Stomach (tissue), 4 donors: ENCODE data around the gene E2F6.

ENCODE experiments used
- POLR2A ChIP-seq, 4 donors: fragments of 450-650 bp; IDR thresholded peaks; one replicate each; pipeline ENCODE4 v1.6.1; 2016; ENCODE audit warnings: antibody characterized with exemption in 4 of 4, control low read depth in 2 of 4, mild to moderate bottlenecking in 1 of 4, moderate library complexity in 1 of 4
- TF ChIP-seq, protein P1 (sequence below), 7 experiments: fragments of 450-650 bp in 4 of 7; fragments of 200-600 bp in 3 of 7; sonication (generic) in 3 of 7; IDR thresholded peaks; one replicate each; pipeline ENCODE4 v1.5.1; 2016 to 2019; ENCODE audit warnings: antibody characterized with exemption in 7 of 7, control low read depth in 2 of 7, mild to moderate bottlenecking in 1 of 7

DNA sequence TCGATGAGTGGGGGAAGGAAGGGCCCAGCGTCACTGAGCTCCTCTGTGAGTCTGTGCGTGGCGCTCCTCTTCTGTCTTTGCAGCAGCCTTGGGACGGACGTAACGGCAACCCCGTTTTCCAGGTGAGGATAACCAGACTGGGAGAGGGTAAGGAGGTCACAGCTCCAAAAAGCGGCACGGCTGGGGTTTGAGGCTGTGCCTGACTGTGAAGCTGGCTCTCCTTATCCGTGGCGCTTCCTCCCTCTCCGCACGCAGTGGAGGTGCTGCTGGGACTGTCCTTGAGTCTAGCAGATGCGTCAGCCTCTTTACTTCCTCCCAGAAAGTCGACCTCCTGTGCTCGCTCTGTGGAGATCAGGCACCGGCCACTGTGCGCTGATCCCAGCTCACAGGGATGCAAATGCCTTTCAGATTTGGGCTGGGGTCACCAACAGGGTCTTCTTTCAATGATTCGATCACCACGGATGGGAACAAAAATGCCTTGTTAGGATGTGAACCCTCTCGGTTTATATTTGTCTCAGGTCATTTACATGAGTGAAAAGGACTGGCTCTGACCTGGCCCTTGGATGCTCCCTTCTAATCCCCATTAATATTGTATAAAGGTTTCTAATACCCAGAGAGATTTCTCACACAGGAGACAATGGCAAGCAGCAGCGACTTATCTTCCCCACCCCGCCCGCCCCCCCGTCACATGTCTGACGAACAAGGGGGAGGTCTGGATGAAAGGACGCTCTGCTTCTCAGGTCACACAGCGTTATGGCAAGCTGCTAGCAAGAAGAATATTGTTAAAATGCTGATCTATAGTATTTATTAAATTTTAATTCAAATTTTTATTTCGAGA is 30.1 kb upstream of the E2F6 start:
- TF ChIP-seq, protein P1, sequence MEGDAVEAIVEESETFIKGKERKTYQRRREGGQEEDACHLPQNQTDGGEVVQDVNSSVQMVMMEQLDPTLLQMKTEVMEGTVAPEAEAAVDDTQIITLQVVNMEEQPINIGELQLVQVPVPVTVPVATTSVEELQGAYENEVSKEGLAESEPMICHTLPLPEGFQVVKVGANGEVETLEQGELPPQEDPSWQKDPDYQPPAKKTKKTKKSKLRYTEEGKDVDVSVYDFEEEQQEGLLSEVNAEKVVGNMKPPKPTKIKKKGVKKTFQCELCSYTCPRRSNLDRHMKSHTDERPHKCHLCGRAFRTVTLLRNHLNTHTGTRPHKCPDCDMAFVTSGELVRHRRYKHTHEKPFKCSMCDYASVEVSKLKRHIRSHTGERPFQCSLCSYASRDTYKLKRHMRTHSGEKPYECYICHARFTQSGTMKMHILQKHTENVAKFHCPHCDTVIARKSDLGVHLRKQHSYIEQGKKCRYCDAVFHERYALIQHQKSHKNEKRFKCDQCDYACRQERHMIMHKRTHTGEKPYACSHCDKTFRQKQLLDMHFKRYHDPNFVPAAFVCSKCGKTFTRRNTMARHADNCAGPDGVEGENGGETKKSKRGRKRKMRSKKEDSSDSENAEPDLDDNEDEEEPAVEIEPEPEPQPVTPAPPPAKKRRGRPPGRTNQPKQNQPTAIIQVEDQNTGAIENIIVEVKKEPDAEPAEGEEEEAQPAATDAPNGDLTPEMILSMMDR (IDR thresholded peaks at IDR 0.05): no peak
- no peak for TF ChIP-seq POLR2A (IDR thresholded peaks at IDR 0.05)
